ENCODE results near the gene DCLRE1B.

Gene DCLRE1B

DNA sequence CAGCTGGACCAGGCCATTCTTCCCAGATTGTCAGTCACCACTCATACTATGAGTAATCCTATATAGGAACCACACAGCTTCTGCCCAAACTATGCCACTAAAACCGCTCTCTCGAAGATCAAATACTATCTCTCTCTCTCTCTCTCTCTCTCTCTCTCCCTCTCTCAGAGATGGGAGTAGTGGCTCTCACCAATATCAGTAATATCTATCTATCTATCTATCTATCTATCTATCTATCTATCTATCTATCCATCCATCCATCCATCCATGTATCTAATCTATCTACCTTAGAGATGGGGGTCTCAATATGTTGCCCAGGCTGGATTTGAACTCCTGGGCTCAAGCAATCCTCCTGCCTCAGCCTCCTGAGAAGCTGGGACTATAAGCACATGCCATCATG, 19.3 kb downstream of the DCLRE1B start:
- no peak for TF ChIP-seq CTCF (IDR thresholded peaks at IDR 0.05)
- TF ChIP-seq ZFX (IDR thresholded peaks at IDR 0.05; ENCODE audit: borderline replicate concordance), result no peak

GRCh38 chr1:113928187-113928930, 23.2 kb downstream of the DCLRE1B start:
- H3K27ac ChIP-seq, result peak overlapping the region; percentile 66
- TF ChIP-seq ZFX (IDR thresholded peaks at IDR 0.05; ENCODE audit: borderline replicate concordance), result no peak
- TF ChIP-seq CTCF (IDR thresholded peaks at IDR 0.05), result no peak

More for the DNA sequence above, 19.3 kb downstream of the DCLRE1B start:
- no peak overlapping the region for H3K27ac ChIP-seq

DNA sequence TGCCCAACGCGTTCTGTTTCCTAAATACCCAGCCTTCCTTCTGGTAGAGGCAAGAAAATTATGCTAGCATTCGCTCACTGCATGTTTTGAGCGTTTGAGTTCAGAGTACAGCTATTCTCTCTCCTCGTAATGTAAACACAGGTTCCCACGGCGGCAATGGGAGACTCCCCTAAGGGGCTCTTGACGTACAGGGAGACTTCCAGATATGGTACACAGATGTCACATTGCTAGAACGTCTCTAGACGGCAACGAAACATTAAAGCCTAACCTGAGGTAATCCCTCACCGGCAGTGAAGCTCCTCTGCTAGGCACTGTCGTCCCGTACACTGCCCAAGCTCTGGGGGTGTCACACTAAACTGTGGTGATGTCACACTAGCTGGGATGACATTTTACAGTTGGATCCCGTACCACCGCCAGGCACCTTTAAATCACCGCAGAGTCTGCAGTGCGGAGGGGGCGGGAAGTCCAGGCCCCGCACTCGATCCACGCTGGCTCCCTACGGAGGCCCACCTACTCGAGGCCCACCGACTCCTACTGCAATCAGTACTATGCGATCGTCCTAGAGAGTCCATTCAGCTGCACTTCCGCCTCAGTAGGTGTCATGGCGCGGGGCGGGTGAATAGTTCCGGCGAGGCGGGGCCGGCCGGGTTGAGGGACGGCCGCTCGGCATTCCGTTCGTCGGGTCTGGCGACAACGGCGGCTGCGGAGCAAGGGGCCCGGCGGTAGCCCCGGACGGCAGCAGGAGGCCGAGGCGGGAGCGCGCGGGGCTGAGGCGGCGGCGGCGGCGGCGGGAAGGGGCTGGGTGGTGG, 24.0 kb downstream of the DCLRE1B start, which contains the start of gene HIPK1:
HIPK1 (plus strand) TSS at position 384 of the 809 bp plus-strand sequence.
- H3K27ac ChIP-seq, result peak within 1 kb of the TSS; percentile 66
- TF ChIP-seq CTCF (IDR thresholded peaks at IDR 0.05) (no peak), ZFX (IDR thresholded peaks at IDR 0.05; ENCODE audit: borderline replicate concordance) (no peak)

DNA sequence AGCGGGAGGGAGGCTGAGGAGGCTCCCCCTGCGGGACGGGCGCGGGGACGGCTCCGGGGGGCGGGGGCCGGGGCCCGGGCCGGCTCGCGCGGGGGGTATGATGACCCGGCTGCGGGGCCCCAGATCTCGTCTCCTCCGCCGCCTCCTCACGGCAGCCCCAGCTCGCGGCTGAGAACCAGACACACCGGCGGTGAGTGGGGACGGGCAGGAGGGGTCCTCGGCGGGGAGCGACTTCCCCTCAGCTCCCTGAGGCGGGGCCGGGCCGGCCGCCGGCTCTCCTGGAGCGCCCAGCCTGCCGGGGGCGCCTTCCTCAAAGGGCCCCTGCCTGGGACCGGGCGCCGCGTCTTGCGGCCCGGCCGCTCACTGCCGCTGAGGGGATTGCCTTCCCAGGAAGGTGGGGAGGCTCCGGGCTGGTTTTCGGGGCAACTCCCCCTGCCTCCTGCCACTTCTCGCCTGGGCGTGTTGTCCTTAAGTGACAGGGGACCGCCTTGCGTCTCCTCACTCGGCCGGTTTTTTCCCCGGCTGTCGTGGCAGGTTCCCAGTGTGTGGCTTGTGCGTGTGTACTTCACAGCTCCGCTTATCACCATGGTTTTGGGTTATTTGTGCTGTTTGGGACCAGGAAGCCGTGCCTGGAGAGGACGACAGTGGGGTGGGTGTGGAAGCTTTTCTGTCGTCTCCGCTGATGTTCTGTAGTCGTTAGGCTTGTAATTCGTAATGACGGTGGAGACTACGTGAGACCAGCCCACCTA, 24.8 kb downstream of the DCLRE1B start:
- TF ChIP-seq ZFX (IDR thresholded peaks at IDR 0.05; ENCODE audit: borderline replicate concordance) (no peak), CTCF (IDR thresholded peaks at IDR 0.05) (peak; percentile 44)
- peak overlapping the region; percentile 66 for H3K27ac ChIP-seq

- peak overlapping the region; percentile 66; the same call in 1 of the 2 replicates for H3K27ac ChIP-seq
- no peak for TF ChIP-seq ZFX (IDR thresholded peaks at IDR 0.05; ENCODE audit: borderline replicate concordance)
- no peak for TF ChIP-seq CTCF (IDR thresholded peaks at IDR 0.05)
These were observed 25.5 kb downstream of the DCLRE1B start for GRCh38 chr1:113930499-113931161.

DNA sequence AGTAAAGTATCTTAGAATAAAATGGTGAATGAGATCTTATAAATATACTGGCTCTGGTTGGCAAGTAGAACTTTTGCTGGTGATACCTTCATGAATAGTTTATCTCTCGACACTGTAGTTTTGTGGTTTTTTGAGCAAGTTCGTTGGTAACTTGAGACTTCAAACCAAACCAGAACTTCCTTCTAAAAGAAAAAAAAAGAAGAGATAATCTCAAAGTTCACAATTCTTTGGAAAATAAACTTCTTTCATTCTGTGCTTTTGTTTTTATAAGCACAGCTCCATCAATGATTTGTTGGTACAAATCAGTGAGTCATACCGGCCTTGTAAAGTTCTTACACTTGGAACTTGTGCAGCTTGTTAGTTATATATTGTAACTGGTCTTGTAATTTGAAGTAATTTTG, 26.3 kb downstream of the DCLRE1B start:
- no peak overlapping the region for H3K27ac ChIP-seq
- TF ChIP-seq CTCF (IDR thresholded peaks at IDR 0.05), result no peak
- TF ChIP-seq ZFX (IDR thresholded peaks at IDR 0.05; ENCODE audit: borderline replicate concordance), result no peak

All from 22Rv1 (cell line).